WTC11 (cell line): ENCODE results near the gene MTMR2. TPM values are rescaled to one million over a fixed set of nuclear protein-coding genes. Genes with fewer than 3 reads are reported as not detected.

Experiments
- ATAC-seq: fragments of 200-7000 bp; cut with Tn5 transposase; 2 replicates; pipeline ENCODE4 v1.10.0; 2021; ENCODE audit warnings: mild to moderate bottlenecking, moderate library complexity
- CTCF ChIA-PET: fragments of 300-600 bp; sonication (Branson Sonifier 250); formaldehyde crosslinking; loops from one replicate; lab custom pipeline; 2021; ENCODE audit warnings: antibody characterized with exemption; lab: Charles Lee
- POLR2A ChIA-PET: fragments of 350-600 bp; sonication (Branson Sonifier 250); formaldehyde crosslinking; loops from one replicate; lab custom pipeline; 2021; ENCODE audit warnings: antibody characterized with exemption; lab: Charles Lee
- DNase-seq: peaks from one replicate; pipeline ENCODE4 v3.0.0; 2021; ENCODE audit warnings: low spot score
- H3K27ac Mint-ChIP-seq: 2 replicates; pipeline ENCODE4 v1.8.0; 2021; ENCODE audit warnings: mixed read lengths
- H3K27me3 Mint-ChIP-seq: 2 replicates; pipeline ENCODE4 v1.8.0; 2021; ENCODE audit warnings: low read depth, mild to moderate bottlenecking, moderate library complexity, mixed read lengths
- H3K36me3 Mint-ChIP-seq: 2 replicates; pipeline ENCODE4 v1.8.0; 2021; ENCODE audit warnings: mixed read lengths
- H3K4me1 Mint-ChIP-seq: 2 replicates; pipeline ENCODE4 v1.8.0; 2022; ENCODE audit warnings: mixed read lengths
- H3K4me3 Mint-ChIP-seq: 2 replicates; pipeline ENCODE4 v1.8.0; 2021; ENCODE audit warnings: mild to moderate bottlenecking, moderate library complexity, mixed read lengths
- H3K9me3 Mint-ChIP-seq: 2 replicates; pipeline ENCODE4 v1.8.0; 2021; ENCODE audit warnings: mixed read lengths
- CDX4 ChIP-seq: fragments of 250-450 bp; sonication (Bioruptor Pico); IDR thresholded peaks from 2 replicates; pipeline ENCODE4 v1.9.0; 2021; ENCODE audit warnings: moderate library complexity, mild to moderate bottlenecking, inconsistent platforms, borderline replicate concordance
- CREB1 ChIP-seq: sonication (generic); formaldehyde crosslinking; IDR thresholded peaks from 2 replicates; pipeline ENCODE4 v1.8.0; 2023; ENCODE audit warnings: mild to moderate bottlenecking, missing genetic modification reagents
- ETV6 ChIP-seq: sonication (generic); formaldehyde crosslinking; IDR thresholded peaks from 2 replicates; pipeline ENCODE4 v1.8.1; 2022; ENCODE audit warnings: mild to moderate bottlenecking, missing genetic modification reagents
- FOXJ3 ChIP-seq: sonication (generic); formaldehyde crosslinking; IDR thresholded peaks from 2 replicates; pipeline ENCODE4 v1.9.0; 2021; ENCODE audit warnings: missing genetic modification reagents, mild to moderate bottlenecking, borderline replicate concordance
- FOXK1 ChIP-seq: sonication (generic); formaldehyde crosslinking; IDR thresholded peaks from 2 replicates; pipeline ENCODE4 v1.8.0; 2022; ENCODE audit warnings: mild to moderate bottlenecking, moderate library complexity, missing genetic modification reagents
- GTF2I ChIP-seq: fragments of 250-450 bp; sonication (Bioruptor Pico); conservative IDR thresholded peaks from 2 replicates; pipeline ENCODE4 v1.4.0; 2021; ENCODE audit warnings: mild to moderate bottlenecking
- HMGXB4 ChIP-seq: sonication (generic); formaldehyde crosslinking; IDR thresholded peaks from 2 replicates; pipeline ENCODE4 v1.8.1; 2023; ENCODE audit warnings: mild to moderate bottlenecking, moderate library complexity, missing genetic modification reagents
- IRF2 ChIP-seq: sonication (generic); formaldehyde crosslinking; IDR thresholded peaks from 2 replicates; pipeline ENCODE4 v1.8.0; 2022; ENCODE audit warnings: low read depth, missing genetic modification reagents, borderline replicate concordance
- NFE2L1 ChIP-seq: sonication (generic); formaldehyde crosslinking; IDR thresholded peaks from 2 replicates; pipeline ENCODE4 v1.8.1; 2023; ENCODE audit warnings: missing genetic modification reagents
- NFYB ChIP-seq: sonication (generic); formaldehyde crosslinking; conservative IDR thresholded peaks from 2 replicates; pipeline ENCODE4 v1.8.0; 2022; ENCODE audit warnings: low read depth, missing genetic modification reagents
- NR1H2 ChIP-seq: sonication (generic); formaldehyde crosslinking; IDR thresholded peaks from 2 replicates; pipeline ENCODE4 v1.9.0; 2021; ENCODE audit warnings: mild to moderate bottlenecking, moderate library complexity, missing genetic modification reagents
- OVOL2 ChIP-seq: fragments of 250-450 bp; sonication (Bioruptor Pico); IDR thresholded peaks from 2 replicates; pipeline ENCODE4 v1.9.0; 2021; ENCODE audit warnings: mild to moderate bottlenecking, borderline replicate concordance
- SMAD3 ChIP-seq: sonication (generic); formaldehyde crosslinking; IDR thresholded peaks from 2 replicates; pipeline ENCODE4 v1.8.0; 2022; ENCODE audit warnings: missing genetic modification reagents, mild to moderate bottlenecking, borderline replicate concordance
- STAT6 ChIP-seq: sonication (generic); formaldehyde crosslinking; conservative IDR thresholded peaks from 2 replicates; pipeline ENCODE4 v1.8.1; 2023; ENCODE audit warnings: mild to moderate bottlenecking, low read depth, missing genetic modification reagents, moderate library complexity
- USF2 ChIP-seq: sonication (generic); formaldehyde crosslinking; IDR thresholded peaks from 2 replicates; pipeline ENCODE4 v1.8.1; 2023; ENCODE audit warnings: mild to moderate bottlenecking, missing genetic modification reagents, moderate library complexity
- ZNF138 ChIP-seq: sonication (generic); formaldehyde crosslinking; conservative IDR thresholded peaks from 2 replicates; pipeline ENCODE4 v1.8.1; 2022; ENCODE audit warnings: mild to moderate bottlenecking, moderate library complexity, missing genetic modification reagents
- total RNA-seq: library from RNA; stranded (reverse); gene quantifications from 3 replicates; pipeline ENCODE4 v1.2.3, GENCODE V29; 2021
- TF ChIP-seq, protein P1 (sequence below): sonication (generic); formaldehyde crosslinking; IDR thresholded peaks from 2 replicates; pipeline ENCODE4 v1.8.1; 2023; ENCODE audit warnings: mild to moderate bottlenecking, missing genetic modification reagents
- TF ChIP-seq, protein P2 (sequence below): sonication (generic); formaldehyde crosslinking; IDR thresholded peaks from 2 replicates; pipeline ENCODE4 v1.8.0; 2022; ENCODE audit warnings: mild to moderate bottlenecking, missing genetic modification reagents
- TF ChIP-seq, protein P3 (sequence below): sonication (generic); formaldehyde crosslinking; IDR thresholded peaks from 2 replicates; pipeline ENCODE4 v1.8.0; 2023; ENCODE audit warnings: missing genetic modification reagents
- TF ChIP-seq, protein P4 (sequence below): sonication (generic); formaldehyde crosslinking; IDR thresholded peaks from 2 replicates; pipeline ENCODE4 v1.8.0; 2023; ENCODE audit warnings: missing genetic modification reagents, mild to moderate bottlenecking, borderline replicate concordance

MTMR2 gene
- total RNA-seq, 1 experiment from 2014 or later = 45.6 TPM

DNA sequence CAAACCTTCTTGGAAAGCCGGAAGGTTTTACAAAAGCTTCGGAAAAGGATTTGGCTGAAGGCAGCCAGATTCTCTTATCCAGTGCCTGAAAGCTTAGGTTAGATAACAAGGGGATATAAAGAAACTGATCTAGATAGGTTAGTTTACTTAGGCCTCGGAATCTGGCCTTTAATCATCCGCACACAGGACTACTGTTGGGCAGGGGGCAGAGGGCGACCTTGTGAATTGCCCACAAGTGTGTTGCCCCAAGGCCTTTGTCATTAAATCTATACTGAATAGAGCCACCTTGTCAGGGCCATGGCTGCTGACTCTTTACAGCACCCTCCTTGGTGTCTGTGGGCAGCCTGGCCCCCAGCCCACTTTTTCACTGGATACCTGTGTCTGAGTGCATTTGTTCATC is 9.7 kb upstream of the MTMR2 start (continued):
- no peak for TF ChIP-seq CDX4
- no peak for TF ChIP-seq NFYB (CRISPR knock-in tag)
- TF ChIP-seq CREB1 (CRISPR knock-in tag) = no peak
- no peak for TF ChIP-seq HMGXB4 (CRISPR knock-in tag)
- no peak for TF ChIP-seq OVOL2 (CRISPR knock-in tag)

- Mint-ChIP-seq H3K27ac (no peak overlapping the region), H3K4me1 (no peaks in the 10 kb centered on the region), H3K4me3 (no peak overlapping the region), H3K27me3 (no peaks in the 10 kb centered on the region), H3K36me3 (no peaks in the 10 kb centered on the region), H3K9me3 (peaks cover 18% of the 10 kb centered on the region)
- ATAC-seq (no peak), DNase-seq (no peak)
- ChIA-PET CTCF (no interaction called here), POLR2A (no interaction called here)
- no peak for TF ChIP-seq FOXK1 (CRISPR knock-in tag)
- TF ChIP-seq ZNF138 = no peak
- no peak for TF ChIP-seq GTF2I (CRISPR knock-in tag)
- TF ChIP-seq ETV6 = no peak
- TF ChIP-seq SMAD3 (CRISPR knock-in tag) = no peak
- TF ChIP-seq IRF2 = no peak
- TF ChIP-seq, protein P1, sequence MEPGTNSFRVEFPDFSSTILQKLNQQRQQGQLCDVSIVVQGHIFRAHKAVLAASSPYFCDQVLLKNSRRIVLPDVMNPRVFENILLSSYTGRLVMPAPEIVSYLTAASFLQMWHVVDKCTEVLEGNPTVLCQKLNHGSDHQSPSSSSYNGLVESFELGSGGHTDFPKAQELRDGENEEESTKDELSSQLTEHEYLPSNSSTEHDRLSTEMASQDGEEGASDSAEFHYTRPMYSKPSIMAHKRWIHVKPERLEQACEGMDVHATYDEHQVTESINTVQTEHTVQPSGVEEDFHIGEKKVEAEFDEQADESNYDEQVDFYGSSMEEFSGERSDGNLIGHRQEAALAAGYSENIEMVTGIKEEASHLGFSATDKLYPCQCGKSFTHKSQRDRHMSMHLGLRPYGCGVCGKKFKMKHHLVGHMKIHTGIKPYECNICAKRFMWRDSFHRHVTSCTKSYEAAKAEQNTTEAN (CRISPR knock-in tag) = no peak
- TF ChIP-seq NR1H2 (CRISPR knock-in tag) = no peak
- TF ChIP-seq FOXJ3 (CRISPR knock-in tag) = no peak
- no peak for TF ChIP-seq USF2 (CRISPR knock-in tag)
- TF ChIP-seq, protein P2, sequence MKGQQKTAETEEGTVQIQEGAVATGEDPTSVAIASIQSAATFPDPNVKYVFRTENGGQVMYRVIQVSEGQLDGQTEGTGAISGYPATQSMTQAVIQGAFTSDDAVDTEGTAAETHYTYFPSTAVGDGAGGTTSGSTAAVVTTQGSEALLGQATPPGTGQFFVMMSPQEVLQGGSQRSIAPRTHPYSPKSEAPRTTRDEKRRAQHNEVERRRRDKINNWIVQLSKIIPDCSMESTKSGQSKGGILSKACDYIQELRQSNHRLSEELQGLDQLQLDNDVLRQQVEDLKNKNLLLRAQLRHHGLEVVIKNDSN (CRISPR knock-in tag) = no peak
- TF ChIP-seq, protein P3, sequence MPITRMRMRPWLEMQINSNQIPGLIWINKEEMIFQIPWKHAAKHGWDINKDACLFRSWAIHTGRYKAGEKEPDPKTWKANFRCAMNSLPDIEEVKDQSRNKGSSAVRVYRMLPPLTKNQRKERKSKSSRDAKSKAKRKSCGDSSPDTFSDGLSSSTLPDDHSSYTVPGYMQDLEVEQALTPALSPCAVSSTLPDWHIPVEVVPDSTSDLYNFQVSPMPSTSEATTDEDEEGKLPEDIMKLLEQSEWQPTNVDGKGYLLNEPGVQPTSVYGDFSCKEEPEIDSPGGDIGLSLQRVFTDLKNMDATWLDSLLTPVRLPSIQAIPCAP (CRISPR knock-in tag) = no peak
- TF ChIP-seq, protein P4, sequence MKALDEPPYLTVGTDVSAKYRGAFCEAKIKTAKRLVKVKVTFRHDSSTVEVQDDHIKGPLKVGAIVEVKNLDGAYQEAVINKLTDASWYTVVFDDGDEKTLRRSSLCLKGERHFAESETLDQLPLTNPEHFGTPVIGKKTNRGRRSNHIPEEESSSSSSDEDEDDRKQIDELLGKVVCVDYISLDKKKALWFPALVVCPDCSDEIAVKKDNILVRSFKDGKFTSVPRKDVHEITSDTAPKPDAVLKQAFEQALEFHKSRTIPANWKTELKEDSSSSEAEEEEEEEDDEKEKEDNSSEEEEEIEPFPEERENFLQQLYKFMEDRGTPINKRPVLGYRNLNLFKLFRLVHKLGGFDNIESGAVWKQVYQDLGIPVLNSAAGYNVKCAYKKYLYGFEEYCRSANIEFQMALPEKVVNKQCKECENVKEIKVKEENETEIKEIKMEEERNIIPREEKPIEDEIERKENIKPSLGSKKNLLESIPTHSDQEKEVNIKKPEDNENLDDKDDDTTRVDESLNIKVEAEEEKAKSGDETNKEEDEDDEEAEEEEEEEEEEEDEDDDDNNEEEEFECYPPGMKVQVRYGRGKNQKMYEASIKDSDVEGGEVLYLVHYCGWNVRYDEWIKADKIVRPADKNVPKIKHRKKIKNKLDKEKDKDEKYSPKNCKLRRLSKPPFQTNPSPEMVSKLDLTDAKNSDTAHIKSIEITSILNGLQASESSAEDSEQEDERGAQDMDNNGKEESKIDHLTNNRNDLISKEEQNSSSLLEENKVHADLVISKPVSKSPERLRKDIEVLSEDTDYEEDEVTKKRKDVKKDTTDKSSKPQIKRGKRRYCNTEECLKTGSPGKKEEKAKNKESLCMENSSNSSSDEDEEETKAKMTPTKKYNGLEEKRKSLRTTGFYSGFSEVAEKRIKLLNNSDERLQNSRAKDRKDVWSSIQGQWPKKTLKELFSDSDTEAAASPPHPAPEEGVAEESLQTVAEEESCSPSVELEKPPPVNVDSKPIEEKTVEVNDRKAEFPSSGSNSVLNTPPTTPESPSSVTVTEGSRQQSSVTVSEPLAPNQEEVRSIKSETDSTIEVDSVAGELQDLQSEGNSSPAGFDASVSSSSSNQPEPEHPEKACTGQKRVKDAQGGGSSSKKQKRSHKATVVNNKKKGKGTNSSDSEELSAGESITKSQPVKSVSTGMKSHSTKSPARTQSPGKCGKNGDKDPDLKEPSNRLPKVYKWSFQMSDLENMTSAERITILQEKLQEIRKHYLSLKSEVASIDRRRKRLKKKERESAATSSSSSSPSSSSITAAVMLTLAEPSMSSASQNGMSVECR (CRISPR knock-in tag) = no peak
- TF ChIP-seq NFE2L1 (CRISPR knock-in tag) = no peak
- no peak for TF ChIP-seq STAT6 (CRISPR knock-in tag)
These were observed 8.0 kb upstream of the MTMR2 start for GRCh38 chr11:95931916-95932315.
